Measurements from ENCODE around the gene RPL38.

DNA sequence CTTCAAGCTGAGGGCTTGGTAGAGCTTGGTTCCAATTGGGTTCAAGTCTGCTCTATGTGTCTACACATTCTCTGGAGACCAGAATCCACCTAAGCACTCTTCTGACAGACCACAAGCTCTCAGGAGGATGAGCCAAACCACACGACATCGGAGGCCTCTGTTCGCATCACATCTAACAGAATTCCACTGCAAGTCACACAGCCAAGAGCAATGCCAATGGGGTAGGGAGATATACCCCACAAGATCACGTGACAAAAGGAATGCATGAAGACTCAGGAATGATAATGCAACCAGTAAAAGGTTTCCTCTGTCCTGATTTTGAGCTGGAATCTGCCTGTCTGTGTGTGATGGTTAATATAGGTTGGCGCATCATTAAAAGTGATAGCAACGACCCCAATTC is 46.6 kb upstream of the RPL38 start:
- TF ChIP-seq, protein P1, sequence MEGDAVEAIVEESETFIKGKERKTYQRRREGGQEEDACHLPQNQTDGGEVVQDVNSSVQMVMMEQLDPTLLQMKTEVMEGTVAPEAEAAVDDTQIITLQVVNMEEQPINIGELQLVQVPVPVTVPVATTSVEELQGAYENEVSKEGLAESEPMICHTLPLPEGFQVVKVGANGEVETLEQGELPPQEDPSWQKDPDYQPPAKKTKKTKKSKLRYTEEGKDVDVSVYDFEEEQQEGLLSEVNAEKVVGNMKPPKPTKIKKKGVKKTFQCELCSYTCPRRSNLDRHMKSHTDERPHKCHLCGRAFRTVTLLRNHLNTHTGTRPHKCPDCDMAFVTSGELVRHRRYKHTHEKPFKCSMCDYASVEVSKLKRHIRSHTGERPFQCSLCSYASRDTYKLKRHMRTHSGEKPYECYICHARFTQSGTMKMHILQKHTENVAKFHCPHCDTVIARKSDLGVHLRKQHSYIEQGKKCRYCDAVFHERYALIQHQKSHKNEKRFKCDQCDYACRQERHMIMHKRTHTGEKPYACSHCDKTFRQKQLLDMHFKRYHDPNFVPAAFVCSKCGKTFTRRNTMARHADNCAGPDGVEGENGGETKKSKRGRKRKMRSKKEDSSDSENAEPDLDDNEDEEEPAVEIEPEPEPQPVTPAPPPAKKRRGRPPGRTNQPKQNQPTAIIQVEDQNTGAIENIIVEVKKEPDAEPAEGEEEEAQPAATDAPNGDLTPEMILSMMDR (IDR thresholded peaks at IDR 0.05), result no peak
- TF ChIP-seq EZH2 (IDR thresholded peaks at IDR 0.05; ENCODE audit: borderline replicate concordance, insufficient read depth, low read depth, low read length, poor library complexity, severe bottlenecking), result no peak
